GM18873 (cell line): Measurements from ENCODE around the gene UBR4.

Experiments
- ATAC-seq: cut with Tn5 transposase; IDR thresholded peaks from one replicate; pipeline ENCODE4 v1.9.1; 2021; ENCODE audit warnings: mild to moderate bottlenecking, moderate library complexity, moderate number of reproducible peaks; ENCODE audit not compliant: unreplicated experiment, low FRiP score

The UBR4 gene

GRCh38 chr1:19043579-19044443 is 166.3 kb downstream of the UBR4 start:
- ATAC-seq: no peak

GRCh38 chr1:19042675-19043578 is 167.1 kb downstream of the UBR4 start:
- no peak for ATAC-seq

- no peak for ATAC-seq
These were observed 169.9 kb downstream of the UBR4 start for GRCh38 chr1:19040010-19040680.

GRCh38 chr1:19038732-19039131 is 171.3 kb downstream of the UBR4 start:
- ATAC-seq: no peak

GRCh38 chr1:19038096-19038495 is 172.0 kb downstream of the UBR4 start:
- no peak for ATAC-seq

GRCh38 chr1:19037659-19038058 is 172.4 kb downstream of the UBR4 start:
- ATAC-seq: no peak

- ATAC-seq: no peak
These were observed 173.1 kb downstream of the UBR4 start for GRCh38 chr1:19036813-19037605.

GRCh38 chr1:19036041-19036812 is 173.8 kb downstream of the UBR4 start:
- no peak for ATAC-seq

- ATAC-seq: no peak
These were observed 174.6 kb downstream of the UBR4 start for GRCh38 chr1:19035377-19036040.

GRCh38 chr1:19034721-19035120 is 175.3 kb downstream of the UBR4 start:
- no peak for ATAC-seq

GRCh38 chr1:19033926-19034680 is 176.0 kb downstream of the UBR4 start:
- ATAC-seq: no peak

GRCh38 chr1:19033515-19033839 is 176.6 kb downstream of the UBR4 start:
- ATAC-seq: no peak

GRCh38 chr1:19032701-19033514 is 177.2 kb downstream of the UBR4 start:
- ATAC-seq: no peak

GRCh38 chr1:19032413-19032695 is 177.7 kb downstream of the UBR4 start:
- no peak for ATAC-seq

- ATAC-seq: no peak
These were observed 180.6 kb downstream of the UBR4 start for GRCh38 chr1:19029191-19030085.

- no peak for ATAC-seq
These were observed 181.4 kb downstream of the UBR4 start for GRCh38 chr1:19028546-19029129.
